ENCODE measurements around the gene LAT. TPM values are rescaled to one million over a fixed set of nuclear protein-coding genes. Genes with fewer than 3 reads are reported as not detected.

Gene LAT
- total and polyA plus RNA-seq, 2 donors (not counting 3 experiments of a cell fraction or from before 2014, with no cell fraction given): 4.5 to 5.9 TPM

DNA sequence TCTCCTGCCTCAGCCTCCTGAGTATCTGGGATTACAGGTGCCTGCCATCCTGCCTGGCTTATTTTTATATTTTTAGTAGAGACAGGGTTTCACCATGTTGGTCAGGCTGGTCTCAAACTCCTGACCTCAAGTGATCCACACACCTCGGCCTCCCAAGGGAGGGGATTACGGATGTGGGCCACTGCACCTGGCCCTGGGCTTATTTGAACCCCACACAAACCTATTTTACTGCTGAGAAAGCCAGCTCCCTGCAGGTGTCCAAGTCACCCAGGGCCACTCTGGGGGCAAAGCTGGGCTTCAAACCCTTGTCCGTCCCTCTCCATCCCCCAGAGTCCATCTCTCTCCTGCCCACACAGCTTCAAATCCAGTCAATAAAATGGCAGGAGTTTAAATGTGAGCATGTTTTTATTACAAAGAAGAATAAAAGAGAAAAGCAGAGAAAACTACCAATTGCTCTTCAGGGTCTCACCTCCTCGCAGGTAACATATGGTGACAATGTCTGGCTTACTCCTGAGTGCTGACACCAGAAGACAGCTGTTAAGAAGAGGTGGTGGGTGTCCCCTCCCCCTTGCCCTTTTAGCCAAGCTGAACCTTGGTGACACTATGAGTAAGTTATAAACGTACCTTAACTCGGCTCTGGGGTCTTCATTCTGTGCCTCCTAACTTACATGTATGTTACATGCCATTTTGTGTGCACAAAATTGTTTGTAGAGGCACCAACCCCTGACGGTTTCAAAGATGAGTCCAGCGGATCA is 45.4 kb downstream of the LAT start:
- FAIRE-seq (no peak), DNase-seq (ENCODE audit: low read depth, low spot score) (no peak)
- Histone ChIP-seq H3K9me3 (replicated peaks; ENCODE audit: control insufficient read depth, insufficient read depth, low read length) (no peaks in the 10 kb centered on the region), H3K9me1 (replicated peaks; ENCODE audit: control insufficient read depth, extremely low read depth, insufficient read depth, low read length) (no peaks in the 10 kb centered on the region), H3K27ac (ENCODE audit: insufficient read depth, low read depth, low read length) (no peak overlapping the region), H3K36me3 (ENCODE audit: control insufficient read depth in 2 of 2, extremely low read depth in 1 of 2, insufficient read depth in 2 of 2, low read length in 2 of 2) (no peaks in the 10 kb centered on the region), H3K4me1 (ENCODE audit: control insufficient read depth, extremely low read depth, insufficient read depth, low read length) (no peaks in the 10 kb centered on the region), H3K9ac (replicated peaks; ENCODE audit: extremely low read depth, insufficient read depth, low read length) (no peak overlapping the region), H2AFZ (ENCODE audit: low read depth, low read length) (no peak overlapping the region), H4K20me1 (replicated peaks; ENCODE audit: control insufficient read depth, extremely low read depth, insufficient read depth, low read length) (no peaks in the 10 kb centered on the region), H3K79me2 (ENCODE audit: control insufficient read depth, insufficient read depth, low read length) (no peaks in the 10 kb centered on the region), H3K27me3 (ENCODE audit: control insufficient read depth in 2 of 2, insufficient read depth in 2 of 2, low read length in 2 of 2) (no peaks in the 10 kb centered on the region), H3K4me2 (ENCODE audit: insufficient read depth, low read length) (no peak overlapping the region), H3K4me3 (replicated peaks in 1 of 3; ENCODE audit: insufficient read depth in 1 of 3, low read depth in 1 of 3, low read length in 3 of 3) (no peak overlapping the region)
- CTCF ChIA-PET: interaction anchor here (2.3 kb wide), 1 partner anchor 56 kb away, joined by 7 read pairs; the partner anchor contains the start of gene SPNS1
- dilution Hi-C loops (cut with MboI; ENCODE audit: extremely low pct_ligation_motif_present, low sequenced_read_pairs) (no loop called here), intact Hi-C loops (cut with micrococcal nuclease) (no loop called here)
- BruUV-seq (replicated peaks): no TSS peak
- POLR2A ChIA-PET: no interaction called here
- TF ChIP-seq, protein P1, sequence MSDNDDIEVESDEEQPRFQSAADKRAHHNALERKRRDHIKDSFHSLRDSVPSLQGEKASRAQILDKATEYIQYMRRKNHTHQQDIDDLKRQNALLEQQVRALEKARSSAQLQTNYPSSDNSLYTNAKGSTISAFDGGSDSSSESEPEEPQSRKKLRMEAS (IDR thresholded peaks at IDR 0.05; ENCODE audit: insufficient read depth, insufficient read length): no peak
- TF ChIP-seq POLR2A (IDR thresholded peaks at IDR 0.05; ENCODE audit: low read depth, low read length) (no peak), POLR2AphosphoS5 (IDR thresholded peaks at IDR 0.05; ENCODE audit: insufficient read depth, low read depth, low read length) (no peak), FOS (IDR thresholded peaks at IDR 0.05; ENCODE audit: borderline replicate concordance, insufficient read depth, low read length) (no peak), JUN (IDR thresholded peaks at IDR 0.05; ENCODE audit: borderline replicate concordance, insufficient read depth, insufficient read length, low read depth) (no peak), GATA2 (IDR thresholded peaks at IDR 0.05; ENCODE audit: insufficient read depth, insufficient read length, low read depth, low read length) (no peak), MYC (IDR thresholded peaks at IDR 0.05; ENCODE audit: low read depth, low read length) (no peak), EZH2 (IDR thresholded peaks at IDR 0.05; ENCODE audit: borderline replicate concordance, low read depth, low read length, severe bottlenecking) (no peak)
- TF ChIP-seq, protein P2, sequence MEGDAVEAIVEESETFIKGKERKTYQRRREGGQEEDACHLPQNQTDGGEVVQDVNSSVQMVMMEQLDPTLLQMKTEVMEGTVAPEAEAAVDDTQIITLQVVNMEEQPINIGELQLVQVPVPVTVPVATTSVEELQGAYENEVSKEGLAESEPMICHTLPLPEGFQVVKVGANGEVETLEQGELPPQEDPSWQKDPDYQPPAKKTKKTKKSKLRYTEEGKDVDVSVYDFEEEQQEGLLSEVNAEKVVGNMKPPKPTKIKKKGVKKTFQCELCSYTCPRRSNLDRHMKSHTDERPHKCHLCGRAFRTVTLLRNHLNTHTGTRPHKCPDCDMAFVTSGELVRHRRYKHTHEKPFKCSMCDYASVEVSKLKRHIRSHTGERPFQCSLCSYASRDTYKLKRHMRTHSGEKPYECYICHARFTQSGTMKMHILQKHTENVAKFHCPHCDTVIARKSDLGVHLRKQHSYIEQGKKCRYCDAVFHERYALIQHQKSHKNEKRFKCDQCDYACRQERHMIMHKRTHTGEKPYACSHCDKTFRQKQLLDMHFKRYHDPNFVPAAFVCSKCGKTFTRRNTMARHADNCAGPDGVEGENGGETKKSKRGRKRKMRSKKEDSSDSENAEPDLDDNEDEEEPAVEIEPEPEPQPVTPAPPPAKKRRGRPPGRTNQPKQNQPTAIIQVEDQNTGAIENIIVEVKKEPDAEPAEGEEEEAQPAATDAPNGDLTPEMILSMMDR (IDR thresholded peaks at IDR 0.05; ENCODE audit: extremely low read depth in 1 of 2, insufficient read depth in 1 of 2, low read depth in 1 of 2, low read length in 2 of 2): no peak

Other genes starting within 250 kb of the LAT start
- 1.7 TPM in 1 of 2 replicates, not detected in the other for gene NPIPB9, start 233.3 kb upstream of the LAT start, total RNA-seq
- gene NPIPB9, start 233.3 kb upstream of the LAT start, polyA plus RNA-seq: 0.29 and 0.36 TPM in 2 replicates
- gene ATXN2L, start 162.1 kb upstream of the LAT start, total RNA-seq: 198 and 208 TPM in 2 replicates
- 59.0 and 64.8 TPM in 2 replicates for gene ATXN2L, start 162.1 kb upstream of the LAT start, polyA plus RNA-seq
- 186 and 190 TPM in 2 replicates for gene TUFM, start 138.7 kb upstream of the LAT start, total RNA-seq
- gene TUFM, start 138.7 kb upstream of the LAT start, polyA plus RNA-seq: 227 TPM in 2 replicates
- 55.6 and 56.4 TPM in 2 replicates for gene SH2B1, start 121.2 kb upstream of the LAT start, total RNA-seq
- 46.4 and 53.4 TPM in 2 replicates for gene SH2B1, start 121.2 kb upstream of the LAT start, polyA plus RNA-seq
- gene ATP2A1, start 106.6 kb upstream of the LAT start, total RNA-seq: 2.3 and 2.5 TPM in 2 replicates
- 1.2 TPM in 2 replicates for gene ATP2A1, start 106.6 kb upstream of the LAT start, polyA plus RNA-seq
- gene RABEP2, start 59.8 kb upstream of the LAT start, total RNA-seq: 36.0 and 37.4 TPM in 2 replicates
- 25.9 and 27.3 TPM in 2 replicates for gene RABEP2, start 59.8 kb upstream of the LAT start, polyA plus RNA-seq
- gene CD19, start 53.1 kb upstream of the LAT start, total RNA-seq: not detected in 2 replicates
- gene CD19, start 53.1 kb upstream of the LAT start, polyA plus RNA-seq: 0.06 TPM in 2 replicates
- gene NFATC2IP, start 34.1 kb upstream of the LAT start, total RNA-seq: 64.8 and 69.6 TPM in 2 replicates
- gene NFATC2IP, start 34.1 kb upstream of the LAT start, polyA plus RNA-seq: 60.8 and 64.1 TPM in 2 replicates
- gene SPNS1, start 10.3 kb upstream of the LAT start, total RNA-seq: 63.7 and 65.2 TPM in 2 replicates
- gene SPNS1, start 10.3 kb upstream of the LAT start, polyA plus RNA-seq: 133 and 164 TPM in 2 replicates